ENCODE measurements around the gene TMEM238. TPM values are rescaled to one million over a fixed set of nuclear protein-coding genes. Genes with fewer than 3 reads are reported as not detected.

TMEM238 gene
- total and polyA plus RNA-seq, 9 of the 15 experiments (the other 6 are each of a cell fraction or from before 2014, with no cell fraction given): 0.18 to 5.1 (median 1.3) TPM; not detected in 4

GRCh38 chr19:55339889-55340783 lies 44.0 kb downstream of the TMEM238 start (continued):
- TF ChIP-seq XRCC3 (IDR thresholded peaks at IDR 0.05): no peak
- no peak for TF ChIP-seq MLX (CRISPR knock-in tag; conservative IDR thresholded peaks at IDR 0.05)
- TF ChIP-seq JUN (IDR thresholded peaks at IDR 0.05; ENCODE audit: borderline replicate concordance, low read depth, low read length): no peak
- TF ChIP-seq JUN (CRISPR knock-in tag; IDR thresholded peaks at IDR 0.05; ENCODE audit: borderline replicate concordance): peak; percentile 51; the same call in 1 of the 2 replicates
- TF ChIP-seq HMG20B (CRISPR knock-in tag; IDR thresholded peaks at IDR 0.05): no peak
- 0 out of 4 replicates have a peak, but pooled peaks of 1 of the 2 experiments have one; percentile 14 for TF ChIP-seq UBTF (IDR thresholded peaks at IDR 0.05; ENCODE audit: borderline replicate concordance in 1 of 2, low read depth in 2 of 2, low read length in 2 of 2)
- TF ChIP-seq PATZ1 (CRISPR knock-in tag; IDR thresholded peaks at IDR 0.05; ENCODE audit: borderline replicate concordance): no peak
- TF ChIP-seq TRIM25 (IDR thresholded peaks at IDR 0.05; ENCODE audit: borderline replicate concordance): no peak
- TF ChIP-seq HIVEP1 (CRISPR knock-in tag; IDR thresholded peaks at IDR 0.05): no peak
- no peak for TF ChIP-seq ZNF584 (CRISPR knock-in tag; IDR thresholded peaks at IDR 0.05; ENCODE audit: low read depth)
- 0 out of 2 replicates have a peak, but pooled peaks have one; percentile 12 for TF ChIP-seq ARID1B (IDR thresholded peaks at IDR 0.05)
- TF ChIP-seq TEAD1 (CRISPR knock-in tag; IDR thresholded peaks at IDR 0.05): peak in 1 of 2 experiments; percentile 71; a peak in 1 of 4 replicates
- TF ChIP-seq ZNF263 (CRISPR knock-in tag; IDR thresholded peaks at IDR 0.05; ENCODE audit: borderline replicate concordance): peak; percentile 83
- no peak for TF ChIP-seq TAF7 (tag; IDR thresholded peaks at IDR 0.05)
- TF ChIP-seq ZNF165 (CRISPR knock-in tag; IDR thresholded peaks at IDR 0.05; ENCODE audit: borderline replicate concordance): no peak
- peak in 1 of 2 experiments; percentile 4; a peak in 3 of 4 replicates for TF ChIP-seq MNT (conservative IDR thresholded peaks at IDR 0.05)
- TF ChIP-seq CC2D1A (IDR thresholded peaks at IDR 0.05): no peak

All from K562 (cell line).